Subcutaneous abdominal adipose tissue (tissue), 5 donors: ENCODE results near the gene STIP1.
A peak's percentile ranks its signal among the peaks of the same experiment; 100 is the strongest.

ENCODE experiments used
- H3K27ac ChIP-seq: one replicate; pipeline ENCODE4 v1.7.0; 2013; ENCODE audit warnings: low read depth, mild to moderate bottlenecking, inconsistent platforms, low read length, moderate library complexity
- H3K27me3 ChIP-seq, 5 donors: one replicate each; pipeline ENCODE4 v1.7.0; 2013; ENCODE audit warnings: low read length in 5 of 5, inconsistent platforms in 1 of 5; ENCODE audit not compliant: control insufficient read depth in 5 of 5, insufficient read depth in 4 of 5
- H3K36me3 ChIP-seq, 5 donors: one replicate each; pipeline ENCODE4 v1.7.0; 2013; ENCODE audit warnings: low read length in 5 of 5; ENCODE audit not compliant: control insufficient read depth in 5 of 5, insufficient read depth in 5 of 5
- H3K4me1 ChIP-seq, 5 donors: one replicate each; pipeline ENCODE4 v1.7.0; 2013; ENCODE audit warnings: low read length in 5 of 5, mild to moderate bottlenecking in 3 of 5, moderate library complexity in 1 of 5; ENCODE audit not compliant: control insufficient read depth in 5 of 5, insufficient read depth in 5 of 5
- H3K4me3 ChIP-seq, 5 donors: one replicate each; pipeline ENCODE4 v1.7.0; 2013; ENCODE audit warnings: low read length in 5 of 5, low read depth in 1 of 5
- H3K9ac ChIP-seq, 5 donors: one replicate each; pipeline ENCODE4 v1.7.0; 2013; ENCODE audit warnings: low read length in 5 of 5, mild to moderate bottlenecking in 4 of 5, moderate library complexity in 3 of 5
- H3K9me3 ChIP-seq, 5 donors: one replicate each; pipeline ENCODE4 v1.7.0; 2013; ENCODE audit warnings: low read length in 5 of 5; ENCODE audit not compliant: control insufficient read depth in 5 of 5
- donor health status: healthy.
- donor health status: healthy.
- donor health status: healthy.
- donor health status: healthy.
- donor health status: healthy.

The STIP1 gene

GRCh38 chr11:64196626-64197025 lies 10.7 kb downstream of the STIP1 start:
- Histone ChIP-seq H3K9me3 (no peaks in the 10 kb centered on the region), H3K4me1 (no peaks in the 10 kb centered on the region), H3K36me3 (peaks cover 18 to 90% (median 82%) of the 10 kb centered on the region in 5 donors), H3K9ac (no peak overlapping the region), H3K27me3 (no peaks in the 10 kb centered on the region), H3K4me3 (no peak overlapping the region), H3K27ac (no peak overlapping the region)

GRCh38 chr11:64198511-64198910 lies 12.5 kb downstream of the STIP1 start:
- no peaks in the 10 kb centered on the region for H3K9me3 ChIP-seq
- H3K9ac ChIP-seq, result no peak overlapping the region
- H3K36me3 ChIP-seq, result peaks cover 21 to 94% (median 87%) of the 10 kb centered on the region in 5 donors
- no peaks in the 10 kb centered on the region for H3K27me3 ChIP-seq
- H3K4me1 ChIP-seq, result no peaks in the 10 kb centered on the region
- no peak overlapping the region for H3K27ac ChIP-seq
- H3K4me3 ChIP-seq, result no peak overlapping the region

- Histone ChIP-seq H3K9me3 (no peaks in the 10 kb centered on the region), H3K27ac (no peak overlapping the region), H3K36me3 (peaks cover 10 to 80% (median 67%) of the 10 kb centered on the region in 5 donors), H3K27me3 (no peaks in the 10 kb centered on the region), H3K4me3 (no peak overlapping the region), H3K4me1 (peaks cover 0 to 19% (median 16%) of the 10 kb centered on the region in 5 donors), H3K9ac (no peak overlapping the region)
These were observed 15.6 kb downstream of the STIP1 start for GRCh38 chr11:64201543-64201942.

GRCh38 chr11:64202992-64203391 lies 17.0 kb downstream of the STIP1 start:
- Histone ChIP-seq H3K9ac (no peak overlapping the region), H3K27ac (no peak overlapping the region), H3K9me3 (no peaks in the 10 kb centered on the region)

GRCh38 chr11:64203421-64204079 lies 17.6 kb downstream of the STIP1 start:
- H3K36me3 ChIP-seq, result peaks cover 3 to 60% (median 48%) of the 10 kb centered on the region in 5 donors
- H3K27ac ChIP-seq, result no peak overlapping the region
- no peak overlapping the region for H3K9ac ChIP-seq
- H3K4me3 ChIP-seq, result no peak overlapping the region
- no peaks in the 10 kb centered on the region for H3K9me3 ChIP-seq
- H3K4me1 ChIP-seq, result peaks cover 0 to 39% (median 31%) of the 10 kb centered on the region in 5 donors
- H3K27me3 ChIP-seq, result no peaks in the 10 kb centered on the region

More at GRCh38 chr11:64202992-64203391, 17.0 kb downstream of the STIP1 start:
- Histone ChIP-seq H3K27me3 (no peaks in the 10 kb centered on the region), H3K36me3 (peaks cover 4 to 65% (median 53%) of the 10 kb centered on the region in 5 donors), H3K4me1 (peaks cover 0 to 33% (median 26%) of the 10 kb centered on the region in 5 donors), H3K4me3 (no peak overlapping the region)

- Histone ChIP-seq H3K9me3 (no peaks in the 10 kb centered on the region), H3K27me3 (no peaks in the 10 kb centered on the region), H3K27ac (no peak overlapping the region), H3K9ac (no peak overlapping the region), H3K4me1 (peaks cover 0 to 44% (median 32%) of the 10 kb centered on the region in 5 donors), H3K36me3 (peaks cover 3 to 56% (median 46%) of the 10 kb centered on the region in 5 donors), H3K4me3 (no peak overlapping the region)
These were observed 18.1 kb downstream of the STIP1 start for GRCh38 chr11:64204080-64204440.

GRCh38 chr11:64204464-64204989 lies 18.6 kb downstream of the STIP1 start:
- Histone ChIP-seq H3K27ac (no peak overlapping the region), H3K9ac (no peak overlapping the region), H3K27me3 (no peaks in the 10 kb centered on the region), H3K9me3 (no peaks in the 10 kb centered on the region), H3K36me3 (peaks cover 3 to 55% (median 45%) of the 10 kb centered on the region in 5 donors), H3K4me1 (peaks cover 0 to 47% (median 32%) of the 10 kb centered on the region in 5 donors), H3K4me3 (no peak overlapping the region)

- Histone ChIP-seq H3K27me3 (no peaks in the 10 kb centered on the region), H3K4me3 (peak within 1 kb of the TSS; percentile 59 to 67 (median 63)), H3K4me1 (peaks cover 0 to 47% (median 32%) of the 10 kb centered on the region in 5 donors), H3K36me3 (peaks cover 2 to 47% (median 31%) of the 10 kb centered on the region in 5 donors), H3K9ac (peak within 1 kb of the TSS in 4 of 5 donors; percentile 72 to 85 (median 79)), H3K27ac (peak within 1 kb of the TSS; percentile 75), H3K9me3 (no peaks in the 10 kb centered on the region)
These were observed 20.7 kb downstream of the STIP1 start, which contains the start of gene FERMT3 for GRCh38 chr11:64206457-64207255. TSS of gene FERMT3 (plus strand) at chr11:64206721. CDS start at chr11:64207365, 644 bp downstream.

GRCh38 chr11:64207256-64208085 lies 21.5 kb downstream of the STIP1 start:
- Histone ChIP-seq H3K4me1 (peaks cover 0 to 47% (median 32%) of the 10 kb centered on the region in 5 donors), H3K9me3 (no peaks in the 10 kb centered on the region), H3K27ac (peak overlapping the region; percentile 75), H3K4me3 (peak overlapping the region; percentile 59 to 67 (median 63)), H3K9ac (peak overlapping the region in 4 of 5 donors; percentile 72 to 85 (median 79)), H3K27me3 (no peaks in the 10 kb centered on the region), H3K36me3 (peaks cover 0 to 48% (median 30%) of the 10 kb centered on the region in 5 donors)
